CD14-positive monocyte (primary cell): ENCODE data around the gene SLC38A2. TPM values are rescaled to one million over a fixed set of nuclear protein-coding genes. Genes with fewer than 3 reads are reported as not detected.

Source experiments
- DNase-seq, 3 donors: peaks; one replicate each; pipeline ENCODE4 v3.0.0-alpha.2; 2011 to 2022
- H2AFZ ChIP-seq: 2 replicates; pipeline ENCODE4 v1.6.0; 2012; ENCODE audit warnings: mild to moderate bottlenecking, low read depth, low read length, inconsistent platforms; ENCODE audit not compliant: insufficient read depth, poor library complexity, severe bottlenecking
- H3K27ac ChIP-seq, 2 donors: 1 replicate in 1 of 2; 2 replicates in 1 of 2; pipeline ENCODE4 v1.5.1; 2012 to 2013; ENCODE audit warnings: low read length in 2 of 2, control low read depth in 1 of 2, inconsistent platforms in 1 of 2, low read depth in 1 of 2, mild to moderate bottlenecking in 1 of 2
- H3K27me3 ChIP-seq, 2 donors: one replicate each; pipeline versions ENCODE4 v1.6.0 to v1.6.1; 2011 to 2013; ENCODE audit warnings: low read length in 2 of 2; ENCODE audit not compliant: control insufficient read depth in 2 of 2, insufficient read depth in 2 of 2
- H3K36me3 ChIP-seq, 2 donors: replicated peaks in 1 of 2; 1 replicate in 1 of 2; 2 replicates in 1 of 2; pipeline versions ENCODE4 v1.5.1 to v1.6.1; 2012 to 2013; ENCODE audit warnings: low read length in 2 of 2, control low read depth in 1 of 2, inconsistent platforms in 1 of 2, mild to moderate bottlenecking in 1 of 2; ENCODE audit not compliant: insufficient read depth in 2 of 2, control insufficient read depth in 1 of 2
- H3K4me1 ChIP-seq, 2 donors: 1 replicate in 1 of 2; 2 replicates in 1 of 2; pipeline versions ENCODE4 v1.5.1 to v1.6.1; 2012 to 2013; ENCODE audit warnings: low read length in 2 of 2, control low read depth in 1 of 2, inconsistent platforms in 1 of 2, mild to moderate bottlenecking in 1 of 2, moderate library complexity in 1 of 2; ENCODE audit not compliant: insufficient read depth in 2 of 2, control insufficient read depth in 1 of 2
- H3K4me2 ChIP-seq: replicated peaks from 2 replicates; pipeline ENCODE3; 2012; ENCODE audit warnings: low read length, moderate library complexity, mild to moderate bottlenecking; ENCODE audit not compliant: poor library complexity, severe bottlenecking; ENCODE audit errors: extremely low read depth
- H3K4me3 ChIP-seq, 3 experiments: fragments of 200-600 bp in 1 of 3; sonication (generic) in 1 of 3; replicated peaks in 1 of 3; 1 replicate in 2 of 3; 2 replicates in 1 of 3; pipeline ENCODE4 v1.5.1; 2011 to 2013; ENCODE audit warnings: low read length in 3 of 3, mild to moderate bottlenecking in 3 of 3, control low read depth in 2 of 3, low read depth in 2 of 3, inconsistent platforms in 1 of 3, moderate library complexity in 1 of 3
- H3K79me2 ChIP-seq: 2 replicates; pipeline ENCODE4 v1.6.0; 2012; ENCODE audit warnings: mild to moderate bottlenecking, control low read depth, inconsistent platforms, low read length, moderate library complexity; ENCODE audit not compliant: insufficient read depth
- H3K9ac ChIP-seq: 2 replicates; pipeline ENCODE4 v1.6.0; 2017; ENCODE audit warnings: low read length, mild to moderate bottlenecking; ENCODE audit not compliant: insufficient read depth, poor library complexity, severe bottlenecking
- H3K9me3 ChIP-seq, 2 donors: replicated peaks in 1 of 2; 1 replicate in 1 of 2; 2 replicates in 1 of 2; pipeline versions ENCODE4 v1.5.1 to v1.6.1; 2012 to 2013; ENCODE audit warnings: low read length in 2 of 2, control low read depth in 1 of 2; ENCODE audit not compliant: control insufficient read depth in 1 of 2, insufficient read depth in 1 of 2
- H4K20me1 ChIP-seq: 2 replicates; pipeline ENCODE4 v1.6.0; 2012; ENCODE audit warnings: mild to moderate bottlenecking, low read length, control low read depth, moderate library complexity; ENCODE audit not compliant: insufficient read depth
- H3K27ac Mint-ChIP-seq, 7 donors: one replicate each; pipeline ENCODE4 v1.8.0; 2020; ENCODE audit warnings: mild to moderate bottlenecking in 7 of 7, mixed read lengths in 7 of 7, moderate library complexity in 6 of 7, inconsistent platforms in 2 of 7
- H3K27me3 Mint-ChIP-seq, 3 donors: one replicate each; pipeline ENCODE4 v1.8.0; 2021 to 2022; ENCODE audit warnings: low read depth in 3 of 3, mild to moderate bottlenecking in 3 of 3, mixed read lengths in 3 of 3, moderate library complexity in 3 of 3, inconsistent platforms in 1 of 3
- H3K36me3 Mint-ChIP-seq, 2 donors: one replicate each; pipeline ENCODE4 v1.8.0; 2020; ENCODE audit warnings: mixed read lengths in 2 of 2, inconsistent platforms in 1 of 2, mild to moderate bottlenecking in 1 of 2
- H3K4me1 Mint-ChIP-seq: one replicate; pipeline ENCODE4 v1.8.0; 2020; ENCODE audit warnings: mild to moderate bottlenecking, mixed read lengths
- H3K4me3 Mint-ChIP-seq, 2 donors: one replicate each; pipeline ENCODE4 v1.8.0; 2020; ENCODE audit warnings: mild to moderate bottlenecking in 2 of 2, mixed read lengths in 2 of 2, moderate library complexity in 1 of 2
- H3K9me3 Mint-ChIP-seq, 7 donors: one replicate each; pipeline ENCODE4 v1.8.0; 2020 to 2022; ENCODE audit warnings: mixed read lengths in 7 of 7, mild to moderate bottlenecking in 6 of 7, moderate library complexity in 6 of 7, inconsistent platforms in 2 of 7
- WGBS: methylation state at CpG from one replicate; pipeline ENCODE4 v1.1.5; 2013; ENCODE audit warnings: missing lambda C conversion rate; ENCODE audit not compliant: insufficient coverage; 5-methylcytosine and 5-hydroxymethylcytosine counted together
- intact Hi-C, 2 donors: fragments of 100-400 bp; cut with micrococcal nuclease; formaldehyde crosslinking; loops; one replicate each; pipeline versions ENCODE4 v1.15.0 to v1.15.1; 2023
- polyA plus RNA-seq, 3 donors: library from polyadenylated mRNA; depleted of rRNA in 1 of 3; unstranded in 2 of 3; stranded (reverse) in 1 of 3; fragments of 300-500 nt in 2 of 3; fragments of >200 nt in 1 of 3; fragmentation: Illumina TruSeq in 2 of 3; gene quantifications; 1 replicate in 2 of 3; 2 replicates in 1 of 3; pipeline ENCODE4 v1.2.3, GENCODE V29; 2012 to 2021
- TF ChIP-seq, protein P1 (sequence below): fragments of 200-600 bp; IDR thresholded peaks from one replicate; pipeline ENCODE4 v1.8.0; 2022; ENCODE audit warnings: antibody characterized with exemption, mild to moderate bottlenecking

The SLC38A2 gene
- polyA plus RNA-seq, 3 donors, result 33.8 to 116 (median 48.7) TPM

DNA sequence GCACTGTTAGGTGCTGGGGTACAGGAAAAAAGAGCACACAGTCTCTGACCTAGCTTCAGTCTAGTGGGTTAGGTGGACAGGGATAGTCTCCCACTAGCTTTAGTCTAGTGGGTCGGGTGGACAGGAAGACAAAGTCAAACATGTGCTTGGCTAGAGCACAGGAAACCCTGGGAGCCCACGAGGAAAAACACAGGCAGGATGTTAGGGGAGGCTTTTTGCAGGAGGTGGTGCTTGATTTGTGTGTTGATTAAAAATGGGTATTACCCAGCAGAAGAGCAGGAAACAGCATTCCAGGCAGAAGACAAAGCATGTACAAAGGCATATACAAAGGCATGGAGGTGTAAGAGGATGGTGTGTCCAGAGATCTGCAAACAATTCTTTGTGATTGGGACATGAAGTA lies 23.3 kb downstream of the SLC38A2 start:
- H3K9me3 Mint-ChIP-seq, result peaks cover 0 to 2% (median 0%) of the 10 kb centered on the region in 7 donors
- Histone ChIP-seq H3K27me3 (no peaks in the 10 kb centered on the region), H3K9ac (no peak overlapping the region), H3K79me2 (no peaks in the 10 kb centered on the region), H3K4me1 (no peaks in the 10 kb centered on the region), H3K9me3 (no peaks in the 10 kb centered on the region), H3K27ac (no peak overlapping the region), H3K36me3 (no peaks in the 10 kb centered on the region), H3K4me2 (no peak overlapping the region), H4K20me1 (no peaks in the 10 kb centered on the region), H3K4me3 (no peak overlapping the region), H2AFZ (no peak overlapping the region)
- H3K27ac Mint-ChIP-seq, result no peak overlapping the region
- H3K27me3 Mint-ChIP-seq, result peaks cover 0 to 1% (median 1%) of the 10 kb centered on the region in 3 donors
- TF ChIP-seq, protein P1, sequence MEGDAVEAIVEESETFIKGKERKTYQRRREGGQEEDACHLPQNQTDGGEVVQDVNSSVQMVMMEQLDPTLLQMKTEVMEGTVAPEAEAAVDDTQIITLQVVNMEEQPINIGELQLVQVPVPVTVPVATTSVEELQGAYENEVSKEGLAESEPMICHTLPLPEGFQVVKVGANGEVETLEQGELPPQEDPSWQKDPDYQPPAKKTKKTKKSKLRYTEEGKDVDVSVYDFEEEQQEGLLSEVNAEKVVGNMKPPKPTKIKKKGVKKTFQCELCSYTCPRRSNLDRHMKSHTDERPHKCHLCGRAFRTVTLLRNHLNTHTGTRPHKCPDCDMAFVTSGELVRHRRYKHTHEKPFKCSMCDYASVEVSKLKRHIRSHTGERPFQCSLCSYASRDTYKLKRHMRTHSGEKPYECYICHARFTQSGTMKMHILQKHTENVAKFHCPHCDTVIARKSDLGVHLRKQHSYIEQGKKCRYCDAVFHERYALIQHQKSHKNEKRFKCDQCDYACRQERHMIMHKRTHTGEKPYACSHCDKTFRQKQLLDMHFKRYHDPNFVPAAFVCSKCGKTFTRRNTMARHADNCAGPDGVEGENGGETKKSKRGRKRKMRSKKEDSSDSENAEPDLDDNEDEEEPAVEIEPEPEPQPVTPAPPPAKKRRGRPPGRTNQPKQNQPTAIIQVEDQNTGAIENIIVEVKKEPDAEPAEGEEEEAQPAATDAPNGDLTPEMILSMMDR, result no peak
- no peak overlapping the region for H3K4me3 Mint-ChIP-seq
- no peak for DNase-seq
- peaks cover under 1% of the 10 kb centered on the region for H3K4me1 Mint-ChIP-seq
- WGBS, result 5% methylated on average over 2 of the region's 2 CpGs
- no peaks in the 10 kb centered on the region for H3K36me3 Mint-ChIP-seq
- intact Hi-C loops, result loop anchor here in 1 of 2 donors (10.0 kb wide), 1 partner anchor 666 kb away; no protein-coding TSS in a partner anchor

DNA sequence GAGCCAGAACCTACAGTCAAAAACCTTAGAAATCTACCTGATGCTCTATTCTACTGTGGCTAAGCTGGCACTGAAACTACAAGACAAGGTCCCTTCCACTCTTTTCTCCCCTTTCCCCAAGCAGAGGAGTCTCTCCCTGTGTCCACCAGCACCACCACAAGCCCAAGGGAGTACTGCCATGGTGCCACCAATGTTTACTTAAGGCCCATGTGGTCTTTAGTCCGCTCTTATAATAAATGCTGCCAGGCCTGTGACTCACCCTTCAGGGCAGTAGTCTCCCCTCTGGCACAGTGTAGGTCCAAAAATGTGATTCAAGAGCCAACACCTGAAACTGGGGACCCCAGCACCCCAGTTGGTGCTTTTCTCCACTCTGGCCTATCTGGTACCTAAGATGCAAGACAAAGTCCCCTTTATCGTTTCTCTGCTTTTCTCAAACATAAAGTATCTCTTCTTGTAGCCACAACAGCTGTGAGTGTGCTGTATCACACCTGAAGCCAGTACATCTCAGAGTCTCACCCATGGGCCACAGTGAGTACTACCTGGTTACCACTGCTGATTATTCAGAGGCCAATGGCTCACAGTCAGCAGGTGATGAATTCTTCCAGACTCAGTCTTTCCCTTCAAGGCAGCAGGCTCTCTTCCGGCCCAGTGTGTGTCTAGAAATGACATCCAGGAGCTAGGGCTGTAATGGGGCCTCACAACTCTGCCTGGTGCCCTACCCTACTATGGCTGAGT lies 29.3 kb downstream of the SLC38A2 start:
- DNase-seq, result no peak
- intact Hi-C loops, result loop anchor here in 1 of 2 donors (10.0 kb wide), 1 partner anchor 672 kb away; no protein-coding TSS in a partner anchor
- Histone ChIP-seq H3K4me2 (no peak overlapping the region), H3K9me3 (no peaks in the 10 kb centered on the region), H3K27me3 (no peaks in the 10 kb centered on the region), H3K36me3 (no peaks in the 10 kb centered on the region), H3K4me1 (no peaks in the 10 kb centered on the region), H3K4me3 (no peak overlapping the region), H3K9ac (no peak overlapping the region), H4K20me1 (no peaks in the 10 kb centered on the region), H3K27ac (no peak overlapping the region), H3K79me2 (no peaks in the 10 kb centered on the region), H2AFZ (no peak overlapping the region)
- H3K27me3 Mint-ChIP-seq, result peaks cover 0 to 4% (median under 1%) of the 10 kb centered on the region in 3 donors
- WGBS, result 88% methylated on average over 3 of the region's 3 CpGs
- H3K4me3 Mint-ChIP-seq, result no peak overlapping the region
- H3K36me3 Mint-ChIP-seq, result no peaks in the 10 kb centered on the region
- no peaks in the 10 kb centered on the region for H3K4me1 Mint-ChIP-seq
- peaks cover 0 to 3% (median 0%) of the 10 kb centered on the region in 7 donors for H3K9me3 Mint-ChIP-seq
- no peak overlapping the region for H3K27ac Mint-ChIP-seq
- TF ChIP-seq, protein P1, result no peak
